GM21381 (cell line): ENCODE data around the gene NCF2.

Experiments
- ATAC-seq: cut with Tn5 transposase; IDR thresholded peaks from one replicate; pipeline ENCODE4 v1.9.1; 2021; ENCODE audit warnings: mild to moderate bottlenecking, moderate library complexity; ENCODE audit not compliant: unreplicated experiment

The NCF2 gene

DNA sequence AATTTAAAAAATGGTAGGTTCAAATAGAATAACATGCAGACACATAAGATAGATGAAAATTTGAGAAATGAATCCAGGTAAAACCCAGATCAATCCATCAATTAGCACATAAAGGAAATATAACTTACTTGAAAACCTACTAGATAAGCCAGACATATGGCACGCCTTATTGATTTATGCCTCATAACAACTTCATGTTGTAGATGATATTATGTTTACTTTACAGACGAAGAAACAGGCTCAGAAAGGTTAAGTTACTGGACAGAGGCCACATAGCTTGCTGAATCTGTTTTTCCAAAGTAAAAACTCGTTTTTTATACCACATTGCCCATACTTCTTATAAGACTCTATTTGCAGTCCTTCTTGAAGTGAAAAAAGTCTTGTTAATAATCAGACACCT is 22.1 kb upstream of the NCF2 start:
- no peak for ATAC-seq

DNA sequence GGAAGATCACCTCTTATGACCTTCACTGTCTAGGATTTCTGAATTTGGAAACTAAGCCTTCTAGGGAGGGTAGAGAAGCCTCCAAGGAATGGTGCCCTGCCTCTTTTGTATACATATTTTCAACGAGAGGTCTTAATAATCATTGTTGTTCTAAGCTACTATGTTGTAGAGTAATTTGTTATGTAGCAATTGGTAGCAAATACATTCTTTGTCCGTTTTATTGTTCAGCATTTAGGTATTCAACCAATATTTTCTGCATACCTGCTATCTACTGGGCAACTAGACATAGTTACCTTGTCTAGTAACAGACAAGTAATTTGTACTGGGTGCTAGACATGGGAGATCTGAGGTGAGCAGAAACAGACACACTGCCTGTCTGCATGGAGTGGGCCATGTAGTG is 20.8 kb upstream of the NCF2 start:
- ATAC-seq = no peak

DNA sequence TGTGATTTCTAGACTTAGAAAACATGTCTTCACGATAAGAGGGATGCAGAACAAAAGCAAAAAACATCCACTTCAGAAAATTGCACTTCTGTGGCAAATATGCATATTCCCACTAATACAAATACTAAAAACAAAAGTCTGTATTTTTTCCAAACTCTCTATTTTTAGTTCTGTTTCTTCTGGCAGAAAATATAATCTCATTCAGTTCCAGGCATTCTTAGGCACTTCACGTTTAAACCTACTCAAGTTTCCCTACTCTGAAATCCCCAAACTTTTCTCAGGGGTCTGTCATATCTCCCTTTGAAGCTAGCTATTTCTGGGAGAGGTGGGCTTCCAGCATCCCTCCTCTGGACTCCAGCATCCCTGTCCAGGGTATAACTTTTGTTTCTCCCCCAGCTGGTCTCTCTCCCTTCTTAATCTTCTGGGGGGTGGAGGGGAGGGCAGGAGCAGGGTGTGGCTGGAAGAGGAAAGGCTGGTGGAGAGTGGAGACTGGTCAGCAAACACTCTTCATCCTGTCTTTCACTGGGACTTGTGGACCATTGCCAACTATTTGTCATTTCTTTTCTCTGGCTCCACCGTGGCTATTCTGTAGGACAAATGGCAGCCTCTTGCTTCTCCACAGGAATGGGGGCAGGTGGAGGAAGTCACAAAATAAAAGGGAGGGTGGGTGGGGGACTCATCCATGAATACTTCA is 19.6 kb upstream of the NCF2 start:
- ATAC-seq = no peak

DNA sequence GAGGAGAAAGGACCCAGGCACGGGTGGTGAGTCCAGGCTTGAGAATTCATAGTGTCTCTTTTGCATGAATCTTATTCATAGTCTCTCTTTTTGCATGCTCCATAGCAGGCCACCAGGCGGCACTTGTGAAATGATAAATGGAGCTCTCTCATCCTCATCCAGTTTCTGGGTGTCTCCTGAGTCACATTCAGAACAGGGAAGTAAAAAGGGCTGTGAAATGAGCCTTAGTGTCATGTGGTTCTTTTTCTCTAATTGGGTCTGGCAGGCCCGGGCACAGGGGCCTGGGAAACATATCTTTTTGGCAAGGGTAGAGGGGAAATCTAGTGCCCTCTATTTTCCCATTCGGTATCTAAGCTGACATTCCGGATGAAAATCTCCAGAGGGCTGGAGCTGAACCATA is 19.1 kb upstream of the NCF2 start:
- ATAC-seq = no peak

DNA sequence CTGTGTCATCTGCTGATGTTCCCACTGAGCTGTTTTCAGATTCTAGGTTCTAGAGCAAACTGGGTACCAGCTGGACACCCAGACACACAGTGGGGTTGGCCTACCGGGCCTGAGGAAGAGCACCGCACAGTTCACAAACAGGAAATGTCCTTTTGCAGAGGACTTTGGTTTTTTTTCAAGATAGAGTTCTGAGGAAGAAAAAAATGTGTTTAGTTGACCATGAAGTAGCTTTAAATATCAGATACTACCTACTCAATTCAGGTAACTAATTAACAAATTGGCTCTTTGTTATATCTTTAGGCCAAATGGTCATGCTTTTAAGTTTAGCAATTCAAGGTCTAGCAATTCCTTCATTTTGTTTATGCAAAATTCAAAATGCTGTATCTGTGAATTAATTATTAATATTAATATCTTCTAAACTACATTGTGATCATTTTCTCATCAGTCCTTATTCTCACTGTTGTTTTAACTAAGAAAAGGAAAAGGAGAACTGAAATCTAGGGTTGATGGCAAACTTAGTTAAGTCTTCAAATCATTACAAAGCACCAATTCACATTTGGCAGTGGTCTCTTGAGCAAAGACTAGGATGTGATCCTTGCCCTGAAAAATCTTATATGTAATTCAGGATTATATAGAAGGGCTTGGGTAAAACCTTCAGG is 17.2 kb upstream of the NCF2 start:
- ATAC-seq = peak; percentile 37

DNA sequence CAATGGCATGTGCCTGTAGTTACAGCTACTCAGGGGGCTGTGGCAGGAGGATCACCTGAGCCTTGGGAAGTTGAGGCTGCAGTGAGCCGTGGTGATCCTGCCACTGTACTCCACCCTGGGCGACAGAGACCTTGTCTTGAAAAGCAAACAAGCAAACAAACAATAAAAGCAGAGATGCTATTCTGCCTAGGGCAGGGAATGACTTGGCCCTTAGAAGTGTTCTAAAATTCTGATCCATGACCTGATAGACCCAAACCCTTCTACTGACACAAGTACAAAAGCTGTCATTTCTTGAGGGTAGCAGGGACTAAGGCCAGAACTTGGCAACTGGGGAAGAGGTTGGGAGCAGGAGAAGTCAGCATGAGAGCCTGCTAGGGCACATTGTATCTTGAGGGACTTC is 15.6 kb upstream of the NCF2 start:
- ATAC-seq = no peak

DNA sequence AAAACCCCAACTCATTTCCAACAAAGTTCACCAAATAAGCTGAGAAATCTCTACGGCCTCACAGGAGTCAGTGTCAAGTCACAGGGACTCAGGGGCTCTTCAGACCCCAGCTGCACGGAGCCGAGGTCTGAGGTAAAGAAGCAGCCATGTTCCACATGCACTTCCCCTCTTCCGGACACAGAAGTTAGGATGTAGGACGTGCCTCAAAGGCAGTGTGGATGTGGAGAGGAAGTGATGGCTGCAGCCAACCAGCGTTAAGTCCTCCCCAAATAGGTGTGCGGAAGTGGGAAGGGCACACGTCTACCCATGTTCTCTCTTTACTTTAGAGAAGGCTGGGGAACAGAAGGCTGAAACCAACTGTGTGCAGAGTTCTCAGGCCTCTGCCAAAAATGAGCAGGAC is 14.6 kb upstream of the NCF2 start:
- ATAC-seq = no peak

DNA sequence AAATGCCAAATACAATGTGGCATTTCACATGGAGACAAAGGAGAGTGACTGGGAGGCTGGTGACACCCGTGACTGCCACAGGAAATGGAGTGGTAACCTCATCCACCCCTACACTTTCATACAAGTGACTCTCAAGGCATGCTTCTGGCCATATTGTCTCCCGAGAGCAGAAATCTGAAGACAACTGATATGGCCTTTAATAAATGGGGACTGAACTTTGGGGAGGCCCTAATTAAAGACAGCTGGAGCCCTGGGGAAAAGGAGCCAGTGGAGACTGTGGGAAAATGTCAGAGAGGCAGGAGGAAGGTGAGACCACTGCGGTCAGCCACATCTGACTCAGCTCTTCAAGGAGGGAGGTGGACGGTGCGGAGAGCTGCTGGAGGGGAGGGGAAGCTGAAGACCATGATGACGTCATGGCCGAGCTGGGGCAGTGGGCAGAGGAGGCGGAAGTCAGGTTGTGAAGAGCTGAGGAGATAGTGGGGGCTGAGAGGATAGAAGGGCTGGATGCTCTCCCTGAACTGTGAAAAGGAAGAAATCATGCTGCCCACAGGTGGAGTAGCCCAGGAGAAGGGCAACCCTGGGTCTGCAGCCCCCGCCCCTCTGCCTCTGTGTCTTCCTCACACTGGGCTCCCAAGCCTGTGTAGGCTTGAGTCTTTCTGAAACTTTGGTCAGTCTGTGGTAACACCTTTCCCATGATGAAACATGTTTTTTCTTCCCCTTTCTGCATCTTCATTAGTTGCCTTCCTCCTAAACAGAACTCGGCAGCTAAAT is 14.0 kb upstream of the NCF2 start:
- peak; percentile 35 for ATAC-seq

DNA sequence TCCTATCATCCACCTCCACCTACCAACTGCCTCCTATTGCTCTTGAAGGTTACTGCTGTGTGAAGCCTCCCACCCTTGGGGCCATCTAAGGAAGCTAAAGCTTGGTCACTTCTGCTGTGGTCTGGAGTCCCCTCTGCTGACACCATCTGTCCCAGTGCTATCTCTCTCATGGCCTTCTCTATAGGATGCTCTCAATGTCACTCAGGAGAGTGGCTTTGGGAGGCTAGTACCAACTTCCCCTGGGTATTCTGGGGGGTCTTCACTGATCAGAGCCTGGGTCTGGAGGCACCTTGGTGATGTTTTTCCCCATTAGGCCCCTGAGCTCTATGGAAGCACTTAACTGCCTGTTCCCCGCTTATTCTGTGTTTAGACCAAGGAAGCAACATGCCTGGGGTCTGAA is 12.3 kb upstream of the NCF2 start:
- ATAC-seq = no peak

DNA sequence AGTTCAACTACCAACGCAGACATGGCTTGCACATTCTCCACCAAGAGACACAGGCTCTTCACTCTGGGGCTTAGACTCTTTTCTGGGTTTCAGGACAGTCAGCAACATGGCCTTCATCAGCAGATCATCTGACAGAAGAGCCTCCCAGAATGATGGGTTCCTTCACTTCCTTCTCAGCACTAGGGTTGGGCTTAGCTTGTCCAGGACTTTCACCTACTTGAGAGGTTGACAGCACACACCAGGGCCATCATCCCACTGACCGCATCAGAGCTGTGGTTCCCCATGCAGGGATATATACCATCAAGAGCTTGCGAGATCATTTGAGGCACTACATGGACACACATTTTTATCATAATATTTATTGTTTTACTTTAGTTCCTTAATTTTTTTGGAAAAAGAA is 10.4 kb upstream of the NCF2 start:
- no peak for ATAC-seq

DNA sequence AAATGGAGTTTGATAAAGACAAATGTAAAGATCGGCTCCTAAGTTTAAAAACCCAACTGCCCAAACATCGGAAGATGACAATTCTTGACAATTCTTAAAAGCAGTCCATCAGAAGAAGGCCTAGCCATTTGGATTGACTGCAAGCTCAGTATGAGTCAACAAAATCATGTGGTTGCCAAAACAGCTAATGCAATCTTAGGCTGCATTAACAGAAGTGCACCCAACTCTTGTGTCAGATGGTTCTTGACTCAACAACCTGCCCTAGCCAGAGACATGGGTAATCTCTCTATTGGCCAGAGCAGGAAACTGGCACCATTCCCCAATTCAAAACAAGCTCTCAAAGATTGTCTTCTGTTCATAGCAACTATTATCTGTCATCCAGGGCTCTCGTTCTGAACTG is 9.9 kb upstream of the NCF2 start:
- no peak for ATAC-seq

DNA sequence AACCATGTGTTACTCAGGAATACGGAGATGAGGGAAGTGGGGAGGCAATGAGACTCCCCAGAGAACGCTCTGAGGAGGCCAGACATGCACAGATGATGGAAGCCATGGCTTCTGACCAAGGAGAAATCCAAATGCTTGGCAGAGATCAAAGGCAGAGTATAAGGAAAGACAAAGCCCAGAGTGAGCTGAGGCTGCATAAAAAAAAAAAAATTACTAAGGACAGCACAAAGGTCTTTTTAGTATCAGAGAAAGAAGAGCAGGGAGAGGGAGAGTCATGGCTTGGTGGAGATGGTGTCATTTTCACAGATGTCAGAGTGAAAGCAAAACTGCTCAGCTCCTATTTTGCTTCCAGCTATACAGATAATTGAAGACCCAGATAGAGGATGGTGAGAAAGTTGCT is 8.1 kb upstream of the NCF2 start:
- ATAC-seq = peak; percentile 79

DNA sequence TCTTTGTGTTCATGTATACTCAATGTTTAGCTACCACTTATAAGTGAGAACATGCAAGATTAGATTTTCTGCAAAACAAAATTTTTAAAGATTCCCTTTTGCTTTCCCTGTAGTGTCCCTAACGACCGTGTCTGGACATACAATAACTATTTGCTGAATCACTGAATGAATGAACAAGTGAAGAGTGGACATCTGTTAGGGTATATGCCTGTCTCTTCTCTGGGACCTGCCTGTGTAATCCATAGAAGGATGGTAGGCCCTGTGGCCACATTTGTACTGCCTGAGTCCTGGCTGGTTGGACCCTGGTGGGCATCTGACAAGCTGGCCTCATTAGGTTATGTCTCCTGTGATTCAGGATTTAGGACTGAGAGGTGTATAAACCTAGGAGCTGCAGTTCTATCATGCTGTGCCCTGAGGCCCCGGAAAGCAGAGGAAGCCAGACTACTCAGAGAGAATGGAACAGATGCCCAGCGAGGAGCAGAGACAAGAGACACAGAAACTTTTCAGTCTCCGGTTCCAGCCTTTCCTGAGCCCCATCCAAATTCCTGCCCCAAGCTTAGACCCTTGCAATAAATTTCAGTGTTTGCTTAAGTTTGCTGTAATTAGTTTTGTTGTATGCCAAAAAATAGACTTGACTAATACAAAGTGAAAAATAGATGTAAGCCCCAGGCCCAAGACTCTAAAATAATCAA is 7.5 kb upstream of the NCF2 start:
- no peak for ATAC-seq

DNA sequence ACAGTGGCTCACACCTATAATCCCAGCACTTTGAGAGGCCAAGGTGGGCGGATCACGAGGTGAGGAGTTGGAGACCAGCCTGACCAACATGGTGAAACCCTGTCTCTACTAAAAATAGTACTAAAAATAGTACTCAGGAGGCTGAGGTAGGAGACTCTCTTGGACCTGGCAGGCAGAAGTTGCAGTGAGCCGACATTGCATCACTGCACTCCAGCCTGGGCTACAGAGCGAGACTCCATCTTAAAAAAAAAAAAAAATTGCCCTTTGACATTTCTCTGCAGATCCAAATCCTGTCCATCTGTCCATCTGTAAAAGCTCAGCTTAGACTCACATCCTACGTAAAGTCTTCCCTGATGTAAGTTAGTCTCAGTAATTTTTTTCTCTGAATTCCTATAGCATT is 6.2 kb upstream of the NCF2 start:
- ATAC-seq = no peak

DNA sequence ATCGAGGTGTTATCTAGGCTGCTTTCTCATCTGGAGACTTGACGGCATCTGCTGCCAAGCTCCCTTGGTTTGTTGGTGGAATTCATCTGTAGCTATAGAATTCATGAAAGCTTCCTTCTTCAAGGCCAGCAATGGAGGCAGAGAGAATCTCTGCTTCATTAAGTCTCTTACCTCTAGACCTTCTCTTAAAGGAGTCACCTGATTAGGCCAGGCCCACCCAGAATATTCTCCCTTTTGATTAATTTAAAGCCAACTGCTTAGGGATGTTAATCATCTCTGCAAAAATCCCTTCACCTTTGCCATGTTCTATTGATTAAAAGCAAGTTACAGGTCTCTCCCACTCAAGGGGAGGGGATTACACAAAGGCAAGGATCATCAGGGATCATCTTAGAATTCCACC is 5.3 kb upstream of the NCF2 start:
- no peak for ATAC-seq

DNA sequence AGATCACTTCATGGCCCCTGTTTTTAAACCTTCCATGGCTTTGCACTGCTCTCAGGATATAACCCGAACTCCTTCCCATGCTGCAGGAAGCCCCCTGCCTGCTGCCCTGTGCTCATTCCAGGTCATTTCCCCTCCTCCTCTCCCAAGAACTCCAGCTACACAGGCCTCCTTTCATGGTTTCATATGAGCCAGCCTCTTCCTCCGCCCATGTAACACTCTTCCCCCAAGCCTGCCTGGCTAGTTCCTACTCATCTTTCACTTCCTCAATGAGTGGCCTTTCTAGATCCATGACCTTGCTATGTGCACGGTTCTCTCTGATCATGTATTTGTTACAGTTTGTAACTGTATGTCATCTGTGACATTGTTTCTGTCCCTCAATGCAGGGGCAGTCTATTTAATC is 3.1 kb upstream of the NCF2 start:
- peak; percentile 37 for ATAC-seq

DNA sequence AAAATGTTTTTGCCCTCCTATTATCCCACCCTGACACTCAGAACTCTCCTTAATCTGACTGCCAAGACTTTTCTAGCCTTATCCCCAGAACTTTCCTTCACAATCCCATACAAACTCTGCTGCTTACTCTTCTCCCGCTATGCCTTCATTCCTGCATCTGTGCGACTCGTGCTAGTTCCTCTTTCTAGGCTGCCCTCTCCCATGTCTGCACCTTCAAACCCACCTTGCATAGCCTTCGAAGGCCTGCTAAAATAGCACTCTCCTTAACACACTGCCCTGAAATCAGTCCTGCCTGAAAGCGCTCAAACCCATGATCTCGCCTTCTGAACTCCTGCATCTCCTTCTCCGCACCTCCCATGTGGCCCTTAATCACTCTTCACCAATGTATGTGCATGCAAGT is 2.5 kb upstream of the NCF2 start:
- no peak for ATAC-seq

DNA sequence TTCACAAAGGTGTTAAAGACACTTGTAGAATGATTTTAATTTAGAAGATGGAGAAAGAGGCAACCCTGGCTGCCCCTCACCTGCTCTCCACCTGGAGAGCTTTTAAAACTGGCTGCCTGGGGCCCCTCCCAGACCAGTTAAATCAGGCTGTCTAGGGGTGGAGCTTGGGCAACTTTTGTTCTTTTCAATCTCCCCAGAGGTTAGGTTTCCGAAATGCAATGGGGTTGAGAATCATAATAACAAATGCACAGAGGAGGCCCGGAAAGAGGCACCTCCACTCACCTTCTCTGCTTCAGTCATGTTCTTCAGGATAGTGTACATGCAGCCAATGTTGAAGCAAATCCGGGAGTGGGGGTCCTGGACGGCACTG is 400 bp downstream of the NCF2 start:
- ATAC-seq = peak; percentile 16

DNA sequence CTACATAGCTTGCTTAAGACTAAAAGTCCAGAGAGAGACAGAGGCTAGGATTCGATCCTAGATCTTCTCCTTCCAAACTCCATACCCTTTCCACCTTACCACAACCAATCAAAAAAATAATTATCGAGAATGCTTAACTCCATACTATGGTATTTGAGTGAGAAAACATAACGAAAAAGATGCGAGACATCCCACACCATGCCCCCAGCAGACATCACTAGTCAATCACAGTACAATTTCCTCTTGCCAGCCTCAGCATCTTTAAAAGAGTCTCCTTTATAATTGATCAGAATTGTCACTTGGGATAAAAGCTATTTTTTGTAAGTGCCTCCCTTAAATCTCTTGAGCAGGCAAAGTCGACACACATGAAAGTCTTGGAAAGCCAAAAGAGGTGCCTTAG is 875 bp downstream of the NCF2 start:
- no peak for ATAC-seq

DNA sequence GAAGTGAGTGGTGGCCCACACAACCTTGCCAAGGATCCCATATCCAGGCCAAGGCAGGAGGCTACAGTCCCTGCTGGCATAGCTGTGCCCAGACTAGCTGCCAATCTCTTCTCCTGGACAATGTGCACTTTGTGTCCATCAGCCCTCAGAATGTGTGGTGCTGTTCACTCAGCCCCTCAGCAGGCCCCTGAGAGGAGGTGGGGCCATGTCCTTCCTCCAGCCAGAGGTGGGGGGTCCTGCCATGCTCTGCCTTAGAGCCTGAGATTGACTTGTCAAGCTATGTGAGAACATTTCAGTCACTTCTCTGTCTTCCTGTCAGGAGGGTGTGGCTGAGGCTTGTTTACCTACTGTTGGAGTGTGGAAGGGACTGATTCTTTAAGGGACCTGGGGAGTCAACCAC is 1.4 kb downstream of the NCF2 start:
- no peak for ATAC-seq

DNA sequence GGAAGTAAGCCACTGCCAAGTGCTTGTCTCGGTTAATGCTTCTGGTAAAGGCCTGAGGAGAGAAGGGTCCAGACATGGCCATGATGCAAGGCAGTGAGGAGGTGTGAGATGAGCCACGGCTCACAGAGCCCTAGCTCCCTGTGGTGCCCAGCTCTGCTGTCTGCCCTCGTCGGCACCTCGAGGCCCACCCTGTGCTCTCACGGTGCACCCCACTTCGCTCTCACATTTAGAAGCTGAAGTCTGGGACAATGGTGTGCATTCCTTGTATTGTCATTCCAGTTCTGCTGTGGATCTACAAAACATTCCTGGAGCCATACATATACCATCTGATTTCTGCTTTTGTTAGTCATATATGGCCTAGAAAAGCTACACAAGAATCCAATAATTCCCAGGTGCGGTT is 3.3 kb downstream of the NCF2 start:
- no peak for ATAC-seq

DNA sequence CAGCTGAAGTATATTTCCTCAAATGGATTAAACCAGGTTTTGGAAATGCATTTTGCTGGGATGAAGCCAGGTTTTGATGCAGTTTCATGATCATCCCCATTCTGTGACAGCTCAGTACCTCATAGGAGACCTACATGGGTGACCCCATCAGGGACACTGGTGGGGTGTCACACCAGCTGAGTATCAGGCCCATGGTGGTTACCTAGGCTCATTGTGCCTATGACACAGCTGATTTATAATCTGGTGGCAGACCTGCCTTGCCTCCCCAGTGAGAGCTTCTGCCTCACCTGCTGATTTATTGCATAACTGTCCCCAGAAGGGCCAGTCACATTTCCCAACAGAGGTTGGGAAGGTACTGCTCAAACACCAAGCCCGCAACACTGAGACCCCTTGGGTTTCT is 3.8 kb downstream of the NCF2 start:
- ATAC-seq = no peak
